UCSD-AML1 (cell line): ENCODE measurements around the gene CSDE1.

Experiments
- DNase-seq: peaks from one replicate; lab custom pipeline; 2025; ENCODE audit not compliant: unreplicated experiment; lab: John Stamatoyannopoulos, UW

Gene CSDE1

DNA sequence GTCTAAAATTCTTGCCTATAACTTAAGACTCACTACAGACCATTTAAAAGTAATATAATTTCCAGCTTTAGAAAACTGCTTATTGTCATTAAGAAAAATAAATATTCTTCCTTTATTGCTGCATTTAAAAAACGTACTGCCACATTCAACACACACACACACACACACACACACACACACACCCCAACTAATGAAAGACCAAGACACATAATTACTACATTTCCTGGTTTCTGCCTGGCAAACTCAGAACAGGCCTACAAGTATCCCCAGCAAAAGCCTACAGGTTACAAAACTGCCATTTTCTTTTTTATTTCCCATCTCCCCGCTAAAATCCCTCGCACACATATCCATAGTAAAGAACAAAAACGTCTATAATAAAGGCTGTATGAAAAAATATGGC lies 89.4 kb downstream of the CSDE1 start:
- DNase-seq: no peak

DNA sequence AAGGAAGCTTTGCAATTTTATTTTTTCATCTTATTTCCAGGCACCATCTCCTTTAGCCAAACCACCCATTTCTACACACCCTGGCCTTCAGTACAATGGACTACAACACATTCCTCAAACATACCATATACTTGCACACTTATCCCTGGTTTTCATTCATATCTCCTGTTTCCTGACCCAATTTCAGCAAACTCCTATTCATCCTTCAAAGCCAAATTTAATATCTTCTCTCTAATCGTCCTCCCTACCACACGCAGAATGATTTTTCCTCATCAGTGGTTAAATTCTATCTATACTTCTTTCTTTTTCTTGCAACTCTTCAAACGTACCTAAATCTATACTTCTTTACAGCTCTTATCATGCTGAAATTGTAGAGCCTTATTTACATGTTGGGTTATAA lies 90.8 kb downstream of the CSDE1 start:
- DNase-seq: no peak
